NCI-H2107 treated with DMSO at 0.1 percent for 48 hours (cell line): Measurements from ENCODE around the gene ANHX.
A peak's percentile ranks its signal among the peaks of the same experiment; 100 is the strongest.

Experiments used
- DNase-seq: peaks from one replicate; lab custom pipeline; 2025; ENCODE audit not compliant: unreplicated experiment; lab: John Stamatoyannopoulos, UW

Gene ANHX

DNA sequence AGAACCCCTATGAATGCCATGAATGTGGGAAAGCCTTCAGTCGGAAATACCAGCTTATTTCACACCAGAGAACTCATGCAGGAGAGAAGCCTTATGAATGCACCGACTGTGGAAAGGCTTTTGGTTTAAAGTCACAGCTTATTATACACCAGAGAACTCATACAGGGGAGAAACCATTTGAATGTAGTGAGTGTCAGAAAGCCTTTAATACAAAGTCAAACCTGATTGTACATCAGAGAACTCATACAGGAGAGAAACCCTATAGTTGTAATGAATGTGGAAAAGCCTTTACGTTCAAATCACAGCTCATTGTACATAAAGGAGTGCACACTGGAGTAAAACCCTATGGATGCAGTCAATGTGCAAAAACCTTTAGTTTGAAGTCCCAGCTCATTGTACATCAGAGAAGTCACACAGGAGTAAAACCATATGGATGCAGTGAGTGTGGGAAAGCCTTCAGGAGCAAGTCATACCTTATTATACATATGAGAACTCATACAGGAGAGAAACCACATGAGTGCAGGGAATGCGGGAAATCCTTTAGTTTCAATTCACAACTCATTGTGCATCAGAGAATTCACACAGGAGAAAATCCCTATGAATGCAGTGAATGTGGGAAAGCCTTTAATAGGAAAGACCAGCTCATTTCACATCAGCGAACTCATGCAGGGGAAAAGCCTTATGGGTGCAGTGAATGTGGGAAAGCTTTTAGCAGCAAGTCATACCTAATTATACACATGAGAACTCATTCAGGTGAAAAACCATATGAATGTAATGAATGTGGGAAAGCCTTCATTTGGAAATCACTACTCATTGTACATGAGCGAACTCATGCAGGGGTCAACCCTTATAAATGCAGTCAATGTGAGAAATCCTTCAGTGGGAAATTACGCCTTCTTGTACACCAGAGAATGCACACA is 32.1 kb downstream of the ANHX start:
- no peak for DNase-seq

DNA sequence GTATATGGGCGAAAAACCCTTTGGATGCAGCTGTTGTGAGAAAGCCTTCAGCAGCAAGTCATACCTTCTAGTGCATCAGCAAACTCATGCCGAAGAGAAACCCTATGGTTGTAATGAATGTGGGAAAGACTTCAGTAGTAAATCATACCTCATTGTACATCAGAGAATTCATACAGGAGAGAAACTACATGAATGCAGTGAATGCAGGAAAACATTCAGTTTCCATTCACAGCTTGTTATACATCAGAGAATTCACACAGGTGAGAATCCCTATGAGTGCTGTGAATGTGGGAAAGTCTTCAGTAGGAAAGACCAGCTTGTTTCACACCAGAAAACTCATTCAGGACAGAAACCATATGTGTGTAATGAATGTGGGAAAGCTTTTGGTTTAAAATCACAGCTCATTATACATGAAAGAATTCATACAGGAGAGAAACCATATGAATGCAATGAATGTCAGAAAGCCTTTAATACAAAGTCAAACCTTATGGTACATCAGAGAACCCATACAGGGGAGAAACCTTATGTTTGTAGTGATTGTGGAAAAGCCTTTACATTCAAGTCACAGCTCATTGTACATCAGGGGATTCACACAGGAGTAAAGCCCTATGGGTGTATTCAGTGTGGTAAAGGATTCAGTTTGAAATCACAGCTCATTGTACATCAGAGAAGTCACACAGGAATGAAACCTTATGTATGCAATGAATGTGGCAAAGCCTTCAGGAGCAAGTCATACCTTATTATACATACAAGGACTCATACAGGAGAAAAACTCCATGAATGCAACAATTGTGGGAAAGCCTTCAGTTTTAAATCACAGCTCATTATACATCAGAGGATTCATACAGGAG is 33.0 kb downstream of the ANHX start:
- DNase-seq, result no peak

DNA sequence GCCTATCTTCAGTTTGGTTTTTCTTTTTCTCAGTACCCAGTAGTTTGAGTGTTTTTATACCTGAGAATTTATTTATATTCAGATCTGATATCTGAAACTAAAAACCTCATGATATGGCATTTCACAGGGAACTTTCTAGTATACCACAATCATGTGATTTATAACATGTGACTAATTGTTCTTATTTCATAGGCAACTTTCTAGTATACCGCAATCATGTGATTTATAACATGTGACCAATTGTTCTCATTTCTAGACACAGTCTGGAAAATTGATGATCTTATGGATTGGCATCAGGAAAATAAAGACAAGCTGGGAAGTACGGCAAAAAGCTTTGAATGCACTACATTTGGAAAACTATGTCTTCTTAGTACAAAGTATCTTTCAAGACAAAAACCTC is 33.8 kb downstream of the ANHX start:
- no peak for DNase-seq

DNA sequence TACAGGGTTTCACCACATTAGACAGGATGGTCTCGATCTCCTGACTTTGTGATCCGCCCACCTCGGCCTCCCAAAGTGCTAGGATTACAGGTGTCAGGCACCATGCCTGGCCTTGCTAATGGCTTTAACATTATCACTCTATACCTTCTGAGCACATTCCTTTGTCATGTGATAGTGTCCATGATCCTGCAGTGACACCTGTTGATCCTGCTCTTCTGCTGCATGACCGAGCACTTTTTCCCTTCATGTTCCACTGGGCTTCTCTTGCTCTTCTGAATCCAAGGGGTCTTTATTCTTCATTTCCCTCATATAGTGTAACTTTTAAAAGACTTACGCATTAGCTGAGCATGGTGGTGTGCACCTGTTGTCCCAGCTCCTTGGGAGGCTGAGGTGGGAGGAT is 42.8 kb downstream of the ANHX start:
- no peak for DNase-seq

DNA sequence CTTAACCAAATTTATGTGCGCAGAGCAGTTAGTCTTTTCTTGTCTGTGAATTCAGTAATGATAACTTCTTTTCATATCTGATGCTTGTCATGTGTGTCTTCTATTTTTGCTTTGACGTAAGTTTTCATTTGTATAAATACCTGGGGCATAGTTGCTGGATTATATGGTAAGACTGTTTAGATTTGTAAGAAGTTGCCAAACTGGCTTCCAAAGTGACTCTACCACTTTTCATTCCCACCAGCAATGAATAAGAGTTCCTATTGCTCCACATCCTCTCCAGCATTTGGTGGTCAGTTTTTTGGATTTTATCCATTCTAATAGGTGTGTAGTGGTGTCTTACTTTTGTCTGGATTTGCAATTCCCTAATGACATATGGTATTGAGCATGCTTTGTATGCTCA is 45.5 kb downstream of the ANHX start:
- no peak for DNase-seq

DNA sequence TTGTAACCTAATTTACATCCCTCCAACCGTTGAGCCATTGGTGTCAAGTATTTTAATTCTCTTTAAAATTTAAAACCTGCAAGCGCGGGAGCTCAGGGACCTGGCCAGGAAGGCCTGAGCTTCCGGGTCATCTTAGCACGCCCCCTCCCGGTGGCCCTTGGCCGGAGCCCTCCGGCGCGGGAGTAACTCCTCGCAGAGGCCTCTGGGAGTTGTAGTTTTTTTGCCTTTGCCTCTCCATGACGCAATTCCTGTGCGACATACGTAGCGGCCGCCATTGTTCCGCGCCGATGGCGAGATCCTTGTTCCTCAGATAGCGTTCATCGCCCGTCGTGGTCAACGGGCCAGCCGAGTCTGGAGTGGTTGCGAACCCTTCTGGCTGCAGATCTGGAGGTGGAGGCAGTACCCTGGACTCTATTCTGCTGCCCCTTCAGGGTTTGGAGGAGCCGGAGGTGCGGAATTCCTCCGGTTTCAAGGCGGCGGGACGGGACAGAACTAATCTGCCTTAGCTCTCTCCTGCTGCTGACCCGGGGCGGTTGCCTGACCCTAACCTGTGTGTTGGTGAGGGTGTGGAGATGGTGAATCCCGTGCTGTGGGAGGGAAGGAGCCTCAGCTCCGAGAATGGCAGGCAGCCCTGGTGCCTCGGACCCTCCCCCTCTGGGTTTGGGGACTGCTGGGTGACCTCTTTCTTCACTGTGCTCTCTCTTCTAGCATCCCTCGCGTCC is 54.3 kb downstream of the ANHX start, which contains the start of gene ZNF268:
TSS of gene ZNF268 (plus strand) at position 258 of the 722 bp plus-strand sequence. CDS start 503 bp downstream, outside the sequence.
- DNase-seq, result peak; percentile 68

DNA sequence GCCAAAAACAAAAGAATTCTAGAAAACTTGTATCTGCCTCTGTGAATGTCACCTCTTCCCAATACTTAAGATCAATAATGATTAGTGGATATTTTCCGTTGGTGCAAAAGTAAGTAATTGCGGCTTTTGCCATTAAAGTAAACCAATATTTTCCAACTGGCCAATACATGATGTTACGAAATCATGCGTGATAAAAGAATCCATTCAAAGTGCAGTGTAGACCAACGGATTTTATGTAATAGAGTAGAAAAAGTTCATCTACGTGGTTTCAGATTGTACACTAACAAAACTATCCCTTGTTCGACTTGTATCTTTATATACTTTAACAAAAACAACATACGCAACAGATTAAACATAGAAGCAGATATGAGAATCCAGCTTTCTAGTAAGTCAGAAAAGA is 55.0 kb downstream of the ANHX start:
- DNase-seq, result no peak

DNA sequence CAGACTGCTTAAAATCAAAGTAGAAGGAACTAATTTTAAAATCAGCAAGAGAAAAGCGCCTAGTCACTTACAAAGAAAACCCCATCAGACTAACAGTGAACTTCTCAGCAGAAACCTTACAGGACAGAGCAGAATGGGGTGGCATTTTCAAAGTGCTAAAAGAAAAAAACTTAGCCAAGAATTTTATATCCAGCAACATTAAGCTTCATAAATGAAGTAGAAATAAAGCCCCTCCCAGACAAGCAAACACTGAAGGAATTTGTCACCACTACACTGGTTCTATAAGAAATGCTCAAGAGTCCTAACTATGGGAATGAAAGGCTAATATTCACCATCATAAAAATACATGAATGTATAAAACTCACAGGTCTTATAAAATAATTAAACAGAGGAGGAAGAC is 60.8 kb downstream of the ANHX start:
- DNase-seq, result no peak

DNA sequence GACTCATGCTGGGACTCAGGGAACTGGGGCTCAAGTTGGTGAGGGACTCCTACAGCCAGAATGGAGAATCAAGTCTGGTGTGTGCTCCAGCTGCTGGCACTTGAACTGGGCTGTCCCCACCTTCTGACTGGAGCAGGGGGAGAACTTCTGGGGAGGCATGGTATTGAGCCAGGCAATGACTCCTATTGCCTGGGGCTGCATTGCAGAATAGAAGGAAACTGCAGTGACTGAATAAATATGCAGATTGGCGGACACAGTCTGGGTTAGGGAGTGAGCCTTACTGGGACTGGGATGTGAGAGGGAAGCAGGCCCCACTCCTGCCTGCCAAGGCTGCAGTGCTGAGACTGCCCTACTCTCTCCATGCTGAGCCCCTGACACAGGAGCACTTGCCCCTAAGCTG is 63.2 kb downstream of the ANHX start:
- DNase-seq, result no peak
